ENCODE results near the gene F13A1.
"Not testable (repeated sequence)": the region's sequence is repeated elsewhere in the genome, so short reads cannot be mapped to it uniquely, and the experiment has no call there.

F13A1 gene

DNA sequence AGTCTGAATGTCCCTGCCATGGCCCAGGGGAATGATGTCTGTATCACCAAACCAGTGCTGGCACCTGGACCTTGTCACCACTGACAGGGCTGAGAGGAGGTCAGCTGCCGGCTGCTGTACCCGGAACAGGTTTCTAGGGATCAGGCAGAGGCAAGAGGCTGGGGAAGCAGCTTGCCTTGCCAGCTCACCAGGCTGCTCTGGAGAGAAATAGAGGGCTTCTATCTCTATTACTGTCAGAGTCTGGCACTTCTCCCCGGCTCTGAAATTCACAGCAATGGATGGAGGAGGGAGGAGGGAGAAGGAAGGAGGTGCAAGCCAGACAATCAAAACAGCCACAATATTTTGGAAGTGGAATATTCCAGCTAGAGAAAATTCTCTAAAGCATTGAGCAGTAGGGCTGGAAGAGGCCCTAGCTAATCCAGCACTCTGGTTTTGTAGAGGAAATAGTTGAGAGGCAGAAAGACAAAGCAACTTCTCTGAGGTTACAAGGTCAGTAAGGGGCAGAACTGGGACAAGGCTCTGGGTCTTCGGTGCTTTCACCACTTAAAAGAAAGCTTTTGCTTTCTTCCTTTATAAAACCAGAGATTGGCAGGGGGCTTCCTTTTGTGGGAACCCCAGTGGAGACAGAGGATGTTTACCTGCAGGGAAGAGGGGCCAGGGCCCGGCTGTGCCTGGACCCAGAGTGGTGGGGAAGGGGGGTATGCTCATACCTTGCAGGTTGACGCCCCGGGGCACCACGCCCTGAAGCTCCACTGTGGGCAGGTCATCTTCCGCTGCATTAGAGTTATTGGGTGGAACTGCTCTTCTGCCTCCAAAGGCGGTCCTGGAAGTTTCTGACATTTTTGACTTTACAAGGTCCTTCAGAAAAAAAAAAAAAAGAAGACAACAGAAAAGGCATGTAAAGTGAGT lies 2.4 kb downstream of the F13A1 start:
- DNase-seq, result no peak

GRCh38 chr6:6317386-6317785 lies 3.1 kb downstream of the F13A1 start:
- no peak for DNase-seq

DNA sequence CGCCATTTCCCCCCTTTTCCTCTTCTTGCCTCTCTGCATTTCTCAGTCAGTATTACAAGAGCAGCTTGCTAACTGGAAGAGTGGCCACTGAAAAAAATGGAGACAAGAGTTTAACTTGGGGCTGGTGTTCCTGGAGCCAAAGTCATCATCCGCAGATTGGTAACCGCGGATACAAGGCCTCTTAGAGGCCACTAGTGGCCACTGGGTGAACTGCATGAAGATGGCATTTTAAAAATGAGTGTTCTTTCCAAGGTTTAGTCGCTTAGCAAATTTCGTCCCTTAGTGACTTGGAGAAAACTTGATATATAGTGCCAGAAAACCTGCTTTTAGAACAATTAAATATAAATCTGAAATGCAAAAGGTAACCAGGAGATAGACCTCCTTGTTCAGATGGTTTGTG lies 4.8 kb downstream of the F13A1 start:
- DNase-seq, result peak; percentile 22 to 60

GRCh38 chr6:6314596-6314995 lies 5.9 kb downstream of the F13A1 start:
- no peak for DNase-seq

DNA sequence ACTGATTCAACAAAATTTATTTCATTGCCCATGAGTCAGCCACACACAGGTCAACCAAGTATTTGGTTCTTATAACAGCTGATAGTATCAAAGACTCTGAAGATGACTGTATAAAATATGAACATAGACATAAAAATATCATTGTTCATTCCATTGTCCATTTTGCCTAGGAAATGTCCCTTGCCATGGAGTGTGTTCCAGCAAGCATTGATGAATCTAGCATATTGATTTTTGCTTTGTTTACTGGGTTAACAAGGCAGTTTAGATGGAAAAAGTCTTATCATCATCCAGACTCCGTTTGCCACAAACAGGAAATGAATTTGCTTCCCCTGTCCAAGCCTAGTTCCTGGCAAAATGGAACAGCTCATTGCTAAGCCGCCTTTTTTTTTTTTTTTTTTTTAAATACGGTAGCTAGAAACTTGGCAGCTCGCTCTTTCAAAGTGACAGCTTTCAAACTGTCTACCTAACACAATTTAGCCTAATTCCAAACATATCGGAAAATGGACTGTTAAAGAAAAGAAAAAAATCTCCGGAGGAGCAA lies 7.5 kb downstream of the F13A1 start:
- DNase-seq, result no peak

DNA sequence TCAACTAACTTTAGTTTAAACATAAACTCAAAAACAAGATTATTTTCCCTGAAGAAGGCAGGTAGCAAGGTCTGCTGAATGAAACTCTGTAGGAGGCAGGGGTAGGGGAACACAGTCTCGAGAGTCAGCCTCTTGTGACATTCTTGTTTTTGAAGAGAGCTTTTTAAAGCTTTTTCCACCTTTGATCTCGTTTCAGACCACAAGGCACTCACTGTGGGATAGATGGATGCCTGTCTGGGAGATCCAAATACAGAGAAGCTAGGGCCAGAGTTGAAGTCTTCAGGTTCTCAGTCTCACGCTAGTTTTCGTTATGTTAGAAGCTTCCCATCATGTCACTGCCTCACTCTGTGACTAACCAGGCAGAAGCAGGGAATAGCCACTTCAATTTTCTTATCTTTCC lies 14.9 kb downstream of the F13A1 start:
- DNase-seq, result no peak

DNA sequence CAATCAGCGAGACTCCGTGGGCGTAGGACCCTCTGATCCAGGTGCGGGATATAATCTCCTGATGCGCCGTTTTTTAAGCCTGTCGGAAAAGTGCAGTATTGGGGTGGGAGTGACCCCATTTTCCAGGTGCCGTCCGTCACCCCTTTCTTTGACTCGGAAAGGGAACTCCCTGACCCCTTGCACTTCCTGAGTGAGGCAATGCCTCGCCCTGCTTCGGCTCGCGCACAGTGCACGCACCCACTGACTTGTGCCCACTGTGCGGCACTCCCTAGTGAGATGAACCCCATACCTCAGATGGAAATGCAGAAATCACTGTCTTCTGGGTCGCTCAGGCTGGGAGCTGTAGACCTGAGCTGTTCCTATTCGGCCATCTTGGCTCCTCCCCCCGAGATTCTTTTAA lies 20.1 kb downstream of the F13A1 start:
- DNase-seq, result not testable (repeated sequence)

- no peak for DNase-seq
These were observed 27.1 kb downstream of the F13A1 start for GRCh38 chr6:6293317-6293716.

DNA sequence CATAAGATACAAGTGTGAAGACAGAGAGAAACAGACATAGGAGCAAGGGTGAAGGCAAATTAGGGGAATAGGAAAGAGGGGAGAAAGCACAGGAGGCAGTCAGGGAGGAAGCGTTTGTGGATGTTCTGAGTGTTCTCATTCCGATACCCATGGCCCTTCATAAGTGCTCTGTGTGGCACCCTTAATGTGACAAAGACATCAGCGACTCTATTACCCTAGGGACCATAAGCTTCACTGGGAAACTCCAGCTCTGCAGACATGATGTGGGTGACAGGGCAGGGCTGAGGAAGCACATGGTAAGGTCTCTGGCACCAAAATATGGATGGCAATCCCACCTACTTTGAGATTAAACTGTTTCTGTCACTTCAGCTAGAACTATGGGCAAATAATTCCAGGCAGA lies 33.0 kb downstream of the F13A1 start:
- DNase-seq, result no peak

GRCh38 chr6:6285679-6286078 lies 34.8 kb downstream of the F13A1 start:
- DNase-seq, result no peak

DNA sequence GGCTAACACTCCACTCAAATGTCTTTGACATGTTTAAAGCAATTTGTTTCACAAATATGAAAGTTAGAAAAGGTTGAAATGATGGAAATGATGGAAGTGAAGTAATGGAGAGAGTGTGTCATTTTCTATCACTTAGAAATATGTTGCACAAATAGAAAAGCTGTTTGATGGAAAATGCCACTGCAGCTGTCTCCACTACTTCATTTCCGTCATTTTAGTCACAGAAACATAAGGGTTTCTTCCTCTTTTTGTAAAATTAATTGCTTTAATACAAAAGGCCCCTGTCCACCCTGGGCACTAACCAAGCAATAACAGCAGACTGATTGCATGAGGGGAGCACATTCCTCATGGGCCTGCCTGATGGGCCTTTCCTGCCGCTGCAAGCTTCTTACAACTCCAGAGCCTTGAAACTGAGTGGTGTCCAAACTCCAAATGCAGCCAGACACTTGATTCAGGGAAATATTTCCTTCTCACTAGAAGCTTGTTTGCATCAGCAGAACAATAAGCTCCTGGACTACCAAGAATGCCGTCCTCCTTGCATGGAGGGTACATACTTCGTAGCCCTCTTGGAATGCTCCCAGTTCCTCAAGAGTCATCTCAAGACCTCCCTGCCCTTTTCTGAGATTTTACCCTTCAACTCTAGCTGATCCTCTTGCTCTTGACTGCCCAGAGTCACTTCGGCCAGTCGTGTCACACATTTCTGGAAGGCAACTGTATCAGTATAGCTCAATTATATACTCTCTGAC lies 36.1 kb downstream of the F13A1 start:
- no peak for DNase-seq

DNA sequence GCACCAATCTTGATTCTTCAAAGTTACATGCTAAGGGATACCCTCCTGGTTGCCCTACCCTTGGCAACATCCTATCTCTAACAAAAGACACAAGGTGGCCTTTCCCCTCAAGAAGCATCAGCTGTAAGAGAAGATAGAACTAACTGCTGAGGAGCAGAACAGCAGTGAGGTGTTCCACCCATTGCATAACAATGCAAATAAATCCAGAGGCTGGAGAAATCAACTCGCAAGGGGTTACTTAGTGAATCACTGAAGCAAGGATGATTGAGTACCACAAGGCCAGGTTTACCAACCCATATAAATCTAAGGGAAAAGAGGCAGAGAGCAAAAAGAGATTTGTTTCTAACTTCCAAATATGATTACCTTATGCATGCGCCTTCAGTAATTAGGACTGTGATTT lies 36.7 kb downstream of the F13A1 start:
- DNase-seq, result no peak

- no peak for DNase-seq
These were observed 37.7 kb downstream of the F13A1 start for GRCh38 chr6:6282716-6283115.

DNA sequence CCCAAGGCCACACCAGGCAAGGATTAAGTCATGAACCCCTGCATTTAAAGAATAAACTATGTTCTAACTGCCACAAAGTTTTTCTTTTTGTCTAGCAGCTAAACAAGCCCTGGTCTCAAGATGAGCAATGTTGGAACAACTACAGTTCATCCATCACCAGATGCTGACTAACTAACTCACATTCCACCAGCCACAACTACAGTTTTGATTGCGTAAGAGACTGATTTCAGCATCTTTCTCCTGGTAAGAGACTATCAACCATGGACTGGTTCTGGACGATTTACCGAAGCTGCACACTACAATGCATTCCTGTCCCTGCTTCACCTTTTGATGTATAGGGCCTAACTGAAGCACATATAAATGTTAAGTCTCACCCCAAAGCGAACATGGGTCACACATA lies 43.0 kb downstream of the F13A1 start:
- DNase-seq, result no peak

DNA sequence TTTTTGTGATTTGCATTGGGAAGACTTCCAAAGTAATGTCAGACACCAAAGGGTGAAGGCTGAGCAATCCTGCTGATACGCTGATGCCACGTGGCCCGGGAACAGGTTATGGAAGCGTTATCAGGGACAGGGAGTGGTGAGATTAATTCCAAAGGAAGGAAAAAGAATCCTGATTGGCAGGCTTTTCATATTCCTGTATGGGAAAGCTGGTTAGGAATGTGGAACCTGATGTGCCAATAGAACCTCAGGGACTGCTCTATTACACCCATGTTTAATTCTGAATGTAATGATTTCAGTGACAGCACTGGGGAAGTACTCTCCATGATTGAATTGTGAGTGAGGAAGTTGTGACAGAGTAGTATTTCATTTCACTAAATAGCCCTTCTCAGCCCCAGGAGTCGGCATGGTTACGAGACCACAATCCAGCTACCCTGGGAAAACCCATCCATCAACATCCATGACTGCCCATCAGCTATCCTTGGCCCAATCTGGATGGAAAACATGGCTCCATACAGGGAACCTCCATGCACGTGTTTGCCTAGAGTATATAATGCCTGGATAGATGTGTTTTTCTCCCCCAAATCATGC lies 49.4 kb downstream of the F13A1 start:
- no peak for DNase-seq

GRCh38 chr6:6260196-6260722 lies 60.2 kb downstream of the F13A1 start:
- no peak for DNase-seq

GRCh38 chr6:6256886-6257285 lies 63.6 kb downstream of the F13A1 start:
- DNase-seq, result no peak

GRCh38 chr6:6256259-6256658 lies 64.2 kb downstream of the F13A1 start:
- DNase-seq, result no peak

GRCh38 chr6:6251555-6252280 lies 68.7 kb downstream of the F13A1 start:
- DNase-seq, result no peak

DNA sequence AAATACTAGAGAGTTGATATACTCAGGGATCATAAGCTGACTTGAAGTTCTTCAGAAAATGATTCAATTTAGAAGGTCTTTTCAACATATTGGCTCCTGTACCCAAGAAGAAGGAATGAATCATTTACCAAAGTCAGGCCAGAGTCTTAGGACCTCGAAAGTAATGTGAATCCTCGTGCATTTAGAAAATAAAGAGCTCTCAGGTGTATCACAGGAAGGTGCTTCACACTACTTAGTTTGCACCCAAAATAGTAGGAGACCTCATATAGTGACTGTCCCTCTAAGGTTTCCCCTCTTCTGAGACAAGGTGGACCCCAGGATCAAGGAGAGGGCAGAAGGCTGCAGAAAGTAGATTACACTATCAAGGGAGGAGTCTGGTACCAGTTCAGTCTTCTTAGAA lies 71.8 kb downstream of the F13A1 start:
- DNase-seq, result no peak

GRCh38 chr6:6246544-6246943 lies 73.9 kb downstream of the F13A1 start:
- DNase-seq, result peak in 1 of 2 experiments; percentile 31

DNA sequence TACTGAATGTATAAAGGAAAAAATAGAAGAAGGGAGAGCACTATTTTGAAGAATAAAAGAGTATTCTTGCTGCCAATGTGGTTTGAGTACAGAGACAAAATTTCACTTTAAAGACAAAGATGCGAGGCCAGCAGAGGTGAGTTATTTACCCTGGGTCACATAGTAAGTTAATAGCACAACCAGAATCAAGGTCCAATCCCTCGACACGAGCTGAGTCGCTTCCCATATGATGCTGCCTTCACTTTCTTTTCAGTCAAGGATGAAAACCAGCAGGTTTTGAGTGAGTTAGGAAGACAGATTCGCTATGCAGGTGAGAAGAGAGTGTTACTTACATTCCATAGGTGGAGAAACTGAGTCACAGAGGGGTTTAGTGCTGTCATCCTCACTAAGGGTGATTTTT lies 75.8 kb downstream of the F13A1 start:
- no peak for DNase-seq

- no peak for DNase-seq
These were observed 76.6 kb downstream of the F13A1 start for GRCh38 chr6:6243846-6244245.
